T-helper 2 cell (primary cell): ENCODE results near the gene MYO7B.

ENCODE experiments used
- DNase-seq, 5 experiments: peaks; one replicate each; pipeline versions ENCODE4 v3.0.0 to v3.0.0-alpha.2; 2012 to 2022

MYO7B gene

GRCh38 chr2:127683757-127684156 is 148.3 kb downstream of the MYO7B start:
- no peak for DNase-seq

- DNase-seq: no peak
Observed at GRCh38 chr2:127685410-127686080, 150.1 kb downstream of the MYO7B start.
